GM19372 (cell line): ENCODE data around the gene RPLP2.

Source experiments
- ATAC-seq: cut with Tn5 transposase; IDR thresholded peaks from one replicate; pipeline ENCODE4 v1.9.1; 2021; ENCODE audit warnings: mild to moderate bottlenecking, low read depth, moderate library complexity; ENCODE audit not compliant: unreplicated experiment

Gene RPLP2

DNA sequence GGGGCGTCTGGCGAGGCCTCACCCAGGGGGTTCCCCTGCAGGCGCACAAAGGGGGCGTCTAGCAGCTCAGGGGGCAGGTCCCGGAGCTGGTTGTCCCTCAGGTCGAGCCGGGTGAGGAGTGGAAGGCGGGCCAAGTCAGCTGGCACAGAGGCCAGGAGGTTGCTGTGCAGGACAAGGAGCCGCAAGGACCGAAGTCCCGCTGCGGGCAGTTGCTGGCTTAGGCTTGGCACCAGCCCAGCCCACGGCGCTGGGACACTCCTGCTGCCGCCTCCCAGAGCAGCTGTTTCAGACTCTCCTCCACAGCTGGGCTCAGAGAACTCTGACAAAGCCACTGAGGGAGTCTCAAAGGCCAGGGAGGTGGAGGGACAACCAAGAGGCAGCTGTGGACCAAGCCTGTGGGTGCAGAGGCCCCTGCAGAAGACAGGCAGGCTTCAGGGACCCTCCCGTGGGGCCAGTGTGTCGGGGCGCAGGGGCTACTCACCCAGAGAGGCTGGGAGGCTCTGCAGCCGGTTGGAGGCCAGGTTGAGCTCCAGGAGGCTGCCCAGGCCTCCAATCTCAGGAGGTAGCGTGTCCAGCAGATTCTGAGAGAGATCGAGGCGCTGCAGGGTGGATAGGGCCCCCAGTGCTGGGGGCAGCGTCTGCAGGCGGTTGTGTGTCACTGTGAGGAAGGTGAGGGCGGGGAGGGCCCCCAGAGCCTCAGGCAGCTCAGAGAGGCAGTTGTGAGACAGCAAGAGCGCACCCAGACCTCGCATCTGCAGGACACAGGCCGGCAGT, 6.9 kb upstream of the RPLP2 start:
- no peak for ATAC-seq

DNA sequence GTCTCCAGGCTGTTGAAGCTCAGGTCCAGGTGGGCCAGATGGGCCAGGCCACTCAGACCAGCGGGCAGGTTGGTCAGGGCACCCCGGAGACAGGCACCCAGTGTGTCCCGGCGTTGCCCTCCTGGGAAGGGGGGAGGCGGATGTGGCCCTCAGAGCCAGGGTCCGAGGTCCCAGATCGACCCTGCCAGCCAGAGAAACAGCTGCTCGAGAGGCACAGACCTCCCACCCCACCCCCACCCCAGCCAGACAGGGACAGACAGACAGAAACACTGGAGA, 6.4 kb upstream of the RPLP2 start:
- no peak for ATAC-seq

DNA sequence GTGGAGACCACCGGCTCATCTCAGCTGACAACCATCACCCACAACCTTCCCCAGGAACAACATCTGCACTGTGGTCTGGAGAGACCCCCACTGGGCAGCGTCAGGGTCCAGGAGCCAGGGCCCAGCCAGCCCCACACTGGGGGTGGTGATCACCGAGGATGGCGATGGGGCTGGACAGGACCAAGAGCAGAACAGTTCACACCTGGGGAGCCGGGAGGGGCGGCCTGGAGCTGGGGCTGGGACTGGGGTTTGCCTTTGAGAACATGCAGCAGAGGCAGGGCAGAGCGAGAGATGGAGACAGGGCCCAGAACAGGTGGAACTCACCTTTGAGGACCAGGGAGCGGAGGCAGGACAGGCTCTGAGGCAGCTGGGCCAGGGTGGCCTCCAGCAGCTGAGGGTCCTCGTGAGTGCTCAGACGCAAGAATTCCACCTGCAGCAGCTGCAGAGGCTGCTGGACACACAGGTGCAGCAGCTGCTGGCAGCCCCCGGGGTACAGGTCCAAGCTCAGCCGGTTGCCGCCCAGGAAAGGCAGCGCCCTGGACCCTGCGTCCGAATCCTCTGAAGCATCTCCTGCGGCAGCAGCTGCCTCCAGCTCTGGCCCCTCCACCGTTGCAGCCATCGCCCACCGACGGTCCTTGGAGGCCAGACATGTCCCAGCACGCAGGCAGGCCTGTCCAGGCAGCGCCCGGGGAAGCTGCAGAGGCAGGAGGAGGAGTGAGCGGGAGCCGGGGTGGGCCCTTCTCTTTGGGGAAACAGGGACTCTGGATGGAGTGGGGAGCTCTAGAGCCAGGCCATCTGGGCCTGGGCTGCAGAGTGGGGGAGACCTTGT, 5.8 kb upstream of the RPLP2 start:
- ATAC-seq = no peak

DNA sequence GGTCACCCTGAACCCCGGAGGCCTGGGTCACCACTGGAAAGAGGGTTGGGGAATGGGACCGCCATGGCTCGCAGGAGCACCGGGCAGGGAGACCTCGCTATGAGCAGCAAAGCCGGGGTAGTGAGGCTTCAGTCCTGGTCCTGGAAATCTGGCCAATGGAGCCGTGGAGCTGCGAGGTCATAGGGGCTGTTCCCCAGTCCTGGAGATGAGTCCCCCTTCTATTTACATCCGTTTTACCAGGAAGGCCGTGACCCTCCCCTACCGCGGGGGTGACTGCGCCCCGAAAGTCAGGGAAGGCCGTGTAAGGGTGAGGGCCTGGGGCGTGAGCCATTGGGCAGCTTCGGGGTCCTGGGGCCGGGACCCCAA, 5.2 kb upstream of the RPLP2 start:
- no peak for ATAC-seq

DNA sequence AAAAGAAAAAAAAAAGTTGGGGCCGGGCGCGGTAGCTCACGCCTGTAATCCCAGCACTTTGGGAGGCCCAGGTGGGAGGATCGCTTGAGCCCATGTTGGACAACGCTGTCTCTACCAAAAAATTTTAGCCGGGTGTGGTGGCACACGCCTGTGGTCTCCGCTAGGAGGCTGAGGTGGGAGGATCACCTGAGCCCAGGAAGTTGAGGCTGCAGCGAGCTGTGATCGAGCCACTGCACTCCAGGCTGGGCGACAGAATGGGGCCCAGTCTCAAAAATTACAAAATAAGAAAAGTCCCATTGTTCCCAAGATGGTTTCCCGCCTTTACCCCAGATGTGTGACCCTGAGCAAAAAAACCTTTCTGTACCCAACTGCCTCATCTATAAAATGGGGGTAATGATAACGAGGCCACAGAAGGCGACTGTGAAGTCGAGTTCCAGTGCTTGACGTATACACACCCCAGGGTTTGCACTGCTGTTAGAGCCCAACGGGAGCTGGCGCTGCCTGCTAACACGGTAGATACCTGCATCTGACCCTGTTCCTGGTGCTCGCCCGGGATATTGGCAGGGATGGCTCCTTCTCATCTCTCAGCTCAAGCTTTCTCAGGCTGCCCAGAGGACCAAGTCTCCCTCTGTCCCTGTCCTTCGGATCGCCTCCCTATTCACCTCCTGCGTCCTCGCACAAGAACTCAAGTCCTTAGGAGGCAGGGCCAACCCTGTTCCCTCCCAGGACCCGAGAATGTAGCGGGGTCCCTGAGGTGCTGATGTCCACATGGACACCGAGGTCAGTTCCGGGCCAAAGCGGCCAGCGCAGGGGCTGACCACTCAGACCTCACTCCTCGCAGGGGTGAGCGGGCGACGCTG, 1.1 kb upstream of the RPLP2 start:
- ATAC-seq = no peak

DNA sequence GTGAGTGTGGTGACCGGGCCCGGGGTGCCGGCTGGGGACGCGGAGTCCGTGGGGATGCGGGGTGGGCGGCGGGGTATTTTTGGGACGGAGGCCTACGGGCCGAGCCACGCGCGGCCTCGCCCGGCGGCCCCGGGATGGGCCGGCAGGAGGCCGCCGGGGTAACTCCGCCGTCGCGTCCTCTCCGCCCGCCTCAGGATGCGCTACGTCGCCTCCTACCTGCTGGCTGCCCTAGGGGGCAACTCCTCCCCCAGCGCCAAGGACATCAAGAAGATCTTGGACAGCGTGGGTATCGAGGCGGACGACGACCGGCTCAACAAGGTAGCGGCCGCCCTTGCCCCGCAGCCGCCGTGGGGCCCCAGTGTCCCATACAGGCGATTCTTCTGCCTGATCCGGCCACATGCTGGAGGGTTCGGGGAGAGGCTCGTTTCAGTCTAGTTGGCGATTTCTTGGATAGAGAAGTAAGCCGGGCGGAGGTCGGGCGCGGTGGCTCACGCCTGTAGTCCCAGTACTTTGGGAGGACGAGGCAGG, 337 bp downstream of the RPLP2 start:
- peak; percentile 1 for ATAC-seq

DNA sequence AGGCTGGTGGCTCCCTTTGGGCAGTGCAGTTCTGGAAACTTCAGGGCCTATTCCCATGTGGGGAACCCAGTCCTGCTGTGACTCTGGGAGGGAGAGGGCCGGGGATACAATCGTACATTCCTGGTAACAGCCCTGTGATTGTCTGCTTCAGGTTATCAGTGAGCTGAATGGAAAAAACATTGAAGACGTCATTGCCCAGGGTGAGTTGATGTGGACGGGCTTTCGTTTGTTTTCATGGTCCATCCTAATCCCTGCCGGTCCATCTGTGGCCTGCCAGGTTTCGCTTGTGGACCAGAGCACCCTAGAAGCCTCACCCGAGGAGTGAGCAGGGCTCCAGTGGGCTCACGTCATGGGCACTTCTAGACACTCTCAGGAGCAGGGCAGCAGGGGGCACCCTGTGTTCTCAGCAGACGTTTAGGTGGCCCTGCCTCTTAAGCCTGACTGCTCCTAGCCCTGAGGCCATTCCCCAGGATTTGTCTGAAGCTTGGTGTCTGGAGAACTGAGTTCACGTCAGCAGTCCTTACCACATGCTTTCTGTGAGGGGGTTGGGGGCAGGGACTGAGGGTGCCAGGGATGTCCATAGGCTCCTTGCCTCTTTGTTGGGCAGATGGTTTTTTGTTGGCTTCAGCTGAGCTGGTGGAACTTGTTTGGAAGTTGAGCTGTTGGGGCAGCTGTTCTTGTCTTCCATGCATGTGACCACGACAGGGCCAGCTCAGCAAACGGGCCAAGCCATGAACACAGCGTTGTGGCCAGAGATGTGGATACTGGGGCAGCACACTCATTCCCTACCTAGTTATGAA, 1.9 kb downstream of the RPLP2 start:
- ATAC-seq = no peak

DNA sequence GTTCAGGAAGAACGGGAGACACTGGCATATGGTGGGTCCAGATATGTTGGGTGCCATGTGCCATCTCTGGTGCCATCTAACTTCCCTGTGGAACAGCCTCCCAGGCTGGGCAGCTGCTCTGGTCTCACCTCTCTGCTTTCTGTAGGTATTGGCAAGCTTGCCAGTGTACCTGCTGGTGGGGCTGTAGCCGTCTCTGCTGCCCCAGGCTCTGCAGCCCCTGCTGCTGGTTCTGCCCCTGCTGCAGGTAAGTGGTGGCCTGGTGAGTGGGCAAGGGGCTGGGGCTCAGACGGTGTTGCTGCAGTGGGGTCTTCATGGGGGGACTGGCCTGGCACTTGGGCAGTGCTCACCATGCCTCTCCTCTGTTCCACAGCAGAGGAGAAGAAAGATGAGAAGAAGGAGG, 2.6 kb downstream of the RPLP2 start:
- no peak for ATAC-seq

DNA sequence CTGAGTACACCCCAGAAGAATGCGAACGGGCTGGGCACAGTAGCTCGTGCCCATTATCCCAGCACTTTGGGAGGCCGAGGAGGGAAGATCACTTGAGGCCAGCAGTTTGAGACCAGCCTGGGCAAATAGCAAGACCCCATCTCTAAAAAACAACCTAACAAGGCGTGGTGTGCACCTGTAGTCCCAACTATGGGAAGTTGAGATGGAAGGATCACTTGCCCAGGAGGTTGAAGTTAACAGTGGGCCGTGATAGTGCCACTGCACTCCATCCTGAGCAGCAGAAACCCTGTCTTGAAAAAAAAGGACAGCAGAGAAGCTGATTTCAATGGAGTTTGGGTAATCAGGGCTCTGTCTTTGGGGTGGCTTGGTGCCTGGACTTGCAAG, 3.3 kb downstream of the RPLP2 start:
- no peak for ATAC-seq

DNA sequence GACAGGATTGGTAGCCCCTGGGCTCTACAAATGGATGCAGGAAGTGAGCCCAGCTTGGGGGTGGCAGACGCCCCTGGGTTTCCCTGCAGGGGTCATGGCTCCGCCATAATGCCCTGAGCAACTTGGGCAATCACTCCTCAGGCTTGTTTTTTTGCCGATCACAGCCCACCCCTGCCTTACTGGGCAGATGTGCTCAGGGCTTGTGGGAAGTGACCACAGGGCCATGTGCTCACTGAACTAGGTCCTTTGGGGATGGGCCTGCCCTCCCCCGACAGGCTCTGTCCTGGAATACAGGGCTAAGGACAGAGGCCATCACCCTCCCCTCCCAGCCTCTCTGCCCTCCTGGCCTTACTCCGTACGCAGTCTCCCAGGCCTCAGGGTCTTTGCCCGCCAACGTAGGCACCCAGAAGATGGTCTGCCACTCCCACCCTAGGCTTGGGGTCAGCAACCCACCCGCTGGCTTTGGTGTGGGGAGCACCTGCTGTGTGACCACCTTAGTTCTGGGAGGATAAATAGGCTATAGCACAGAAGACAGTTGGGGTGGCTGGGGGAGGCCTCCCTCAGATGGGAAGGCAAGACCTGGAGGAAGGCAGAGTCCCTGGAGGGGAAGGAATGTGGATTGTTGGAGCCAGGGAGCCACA, 3.8 kb downstream of the RPLP2 start:
- no peak for ATAC-seq

DNA sequence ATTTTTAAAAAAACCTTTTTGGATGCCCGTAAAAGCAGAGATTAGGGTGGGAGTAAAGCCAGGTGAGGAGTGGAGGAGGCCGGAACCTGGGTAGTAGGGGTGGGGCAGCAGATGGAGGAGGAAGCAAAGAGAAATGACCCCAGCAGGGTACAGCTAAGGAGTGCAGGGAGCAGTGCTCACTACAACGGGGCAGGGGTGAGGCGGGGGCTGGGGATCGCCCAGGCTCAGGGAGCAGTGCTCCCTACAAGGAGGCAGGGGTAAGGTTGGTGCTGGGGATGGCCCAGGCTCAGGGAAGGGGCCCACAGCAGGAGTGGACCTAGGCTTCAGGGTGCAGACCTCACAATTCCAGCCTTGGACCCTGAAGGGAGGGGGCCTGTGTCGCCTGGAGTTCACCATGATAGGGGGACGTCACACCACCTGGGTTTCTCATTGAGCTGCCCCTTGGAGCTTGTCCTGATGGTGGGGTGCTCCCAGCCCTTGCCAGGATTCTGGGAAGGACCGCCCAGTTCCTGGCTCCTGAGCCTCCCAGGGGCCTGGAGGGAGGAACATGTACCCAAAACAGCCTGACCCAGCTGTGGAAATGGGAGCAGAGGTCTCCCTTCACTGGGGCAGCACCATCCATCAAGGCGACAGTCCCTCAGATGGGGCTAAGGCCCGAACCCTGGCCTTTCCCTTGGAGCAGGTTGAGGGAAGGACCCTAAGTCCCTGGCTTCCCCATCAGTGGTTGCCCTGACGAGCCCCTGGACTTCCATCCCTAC, 6.1 kb downstream of the RPLP2 start:
- no peak for ATAC-seq

DNA sequence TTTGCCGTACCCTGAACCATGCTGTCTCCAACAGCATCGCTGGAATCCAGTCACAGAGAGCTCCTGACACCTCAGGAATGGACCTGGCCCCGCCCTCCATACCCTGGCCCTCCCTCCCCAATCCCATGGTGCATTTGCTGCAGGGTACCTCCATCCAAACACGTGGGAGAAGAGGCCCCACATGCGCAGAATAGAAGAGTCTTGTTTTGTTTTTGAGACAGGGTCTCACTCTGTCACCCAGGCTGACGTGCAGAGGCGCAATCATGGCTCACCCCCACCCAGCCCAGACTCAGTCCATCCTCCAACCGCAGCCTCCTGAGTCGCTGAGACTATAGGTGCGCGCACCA, 6.6 kb downstream of the RPLP2 start:
- ATAC-seq = no peak

DNA sequence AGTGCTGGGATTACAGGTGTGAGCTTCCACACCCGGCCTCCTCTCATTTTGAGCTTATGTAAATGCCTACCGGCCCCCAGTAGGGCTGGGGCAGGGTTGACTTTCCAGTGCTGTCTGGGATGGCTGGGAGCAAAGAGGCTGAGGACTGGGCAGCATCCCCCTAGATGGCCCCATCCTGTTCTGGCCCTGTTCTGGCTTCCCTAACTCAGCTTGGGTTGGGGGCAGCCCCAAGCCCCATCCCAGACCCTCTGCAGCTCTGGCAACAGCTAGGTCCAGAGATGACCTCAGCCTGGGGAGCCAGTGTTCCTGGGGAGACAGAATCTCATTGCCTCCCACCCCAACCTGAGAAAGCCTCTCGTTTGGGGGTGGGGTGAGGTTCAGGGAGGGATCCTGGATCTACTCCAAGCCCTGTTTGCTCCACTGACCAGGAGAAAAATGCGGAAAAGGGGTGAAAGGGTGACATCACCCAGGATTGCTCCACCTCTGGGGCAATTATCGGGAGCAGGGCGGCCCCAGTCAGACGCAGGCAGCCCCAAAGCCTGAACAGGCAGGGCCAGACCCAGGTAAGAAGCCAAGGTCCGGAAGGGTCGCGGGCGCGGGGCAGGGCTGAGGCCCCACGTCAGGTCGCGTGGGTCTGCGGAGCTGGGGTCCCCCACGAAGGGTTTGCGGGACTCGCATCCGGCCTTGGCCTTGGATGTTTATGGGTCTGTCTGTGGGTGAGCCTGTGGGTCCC, 8.8 kb downstream of the RPLP2 start, which contains the start of gene PNPLA2:
PNPLA2 (plus strand) TSS at position 519 of the 733 bp plus-strand sequence. CDS start 805 bp downstream, outside the sequence.
- no peak for ATAC-seq

DNA sequence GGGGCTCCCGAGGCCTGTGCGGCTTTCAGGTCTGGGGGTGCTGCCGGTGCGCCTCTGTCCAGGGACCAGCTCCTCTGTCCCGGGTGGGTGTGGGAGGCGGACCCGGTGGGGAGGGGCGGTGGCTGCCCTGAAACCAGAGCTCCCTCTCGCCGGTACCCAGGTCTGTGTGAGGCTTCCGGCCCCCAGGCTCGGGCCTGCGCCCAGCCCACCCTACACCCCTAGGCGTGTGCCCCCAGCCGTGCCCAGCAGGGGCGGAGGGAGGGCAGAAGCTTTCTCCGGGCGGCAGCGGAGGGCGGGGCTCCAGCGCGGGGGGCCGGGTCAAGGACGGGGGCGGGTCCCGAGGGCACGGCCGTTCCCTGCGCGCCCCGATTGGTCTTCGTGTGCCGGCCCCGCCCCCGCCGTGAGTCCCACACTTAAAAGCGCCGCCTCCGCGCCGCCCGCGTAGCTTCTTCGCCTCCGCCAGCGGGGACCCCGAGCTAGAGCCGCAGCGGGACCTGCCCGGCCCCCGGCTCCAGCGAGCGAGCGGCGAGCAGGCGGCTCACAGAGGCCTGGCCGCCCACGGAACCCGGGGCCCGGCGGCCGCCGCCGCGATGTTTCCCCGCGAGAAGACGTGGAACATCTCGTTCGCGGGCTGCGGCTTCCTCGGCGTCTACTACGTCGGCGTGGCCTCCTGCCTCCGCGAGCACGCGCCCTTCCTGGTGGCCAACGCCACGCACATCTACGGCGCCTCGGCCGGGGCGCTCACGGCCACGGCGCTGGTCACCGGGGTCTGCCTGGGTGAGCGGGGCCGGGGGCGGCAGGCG, 9.6 kb downstream of the RPLP2 start:
- ATAC-seq = peak; percentile 60

DNA sequence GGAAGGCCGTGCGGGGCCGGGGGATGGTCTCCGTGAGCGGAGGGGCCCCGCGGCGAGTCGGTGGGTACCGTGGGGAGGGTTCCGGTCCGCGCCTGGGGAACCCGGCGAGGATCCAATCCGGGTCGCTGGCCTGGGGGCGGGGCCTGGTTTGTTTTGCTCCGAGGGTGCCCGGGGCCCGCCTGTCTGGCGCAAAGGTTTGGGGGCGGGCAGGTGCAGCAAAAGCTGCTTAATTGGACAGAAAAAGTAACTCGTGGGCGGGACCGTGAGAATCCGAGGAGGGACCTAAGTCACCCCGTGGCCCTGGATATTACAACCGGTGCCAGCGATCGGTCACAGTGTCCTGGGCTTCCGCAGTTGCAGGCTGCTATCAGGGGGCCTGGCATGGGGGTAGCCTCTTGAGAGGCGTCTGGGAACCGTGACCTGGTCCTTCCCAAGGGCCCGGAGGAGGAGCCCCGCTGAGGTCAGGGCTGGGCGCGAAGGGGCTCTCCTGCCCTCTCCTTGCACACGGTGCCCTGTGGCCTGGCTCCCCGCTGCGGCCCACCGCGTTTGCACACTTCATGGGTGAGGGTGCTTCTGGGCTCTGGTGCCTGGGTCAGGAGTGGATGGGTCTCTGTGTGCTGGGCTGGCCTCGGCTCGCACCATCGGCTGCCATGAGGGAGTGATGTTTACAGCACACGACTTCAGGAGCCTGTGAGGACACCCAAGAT, 10.3 kb downstream of the RPLP2 start:
- ATAC-seq = peak; percentile 64

DNA sequence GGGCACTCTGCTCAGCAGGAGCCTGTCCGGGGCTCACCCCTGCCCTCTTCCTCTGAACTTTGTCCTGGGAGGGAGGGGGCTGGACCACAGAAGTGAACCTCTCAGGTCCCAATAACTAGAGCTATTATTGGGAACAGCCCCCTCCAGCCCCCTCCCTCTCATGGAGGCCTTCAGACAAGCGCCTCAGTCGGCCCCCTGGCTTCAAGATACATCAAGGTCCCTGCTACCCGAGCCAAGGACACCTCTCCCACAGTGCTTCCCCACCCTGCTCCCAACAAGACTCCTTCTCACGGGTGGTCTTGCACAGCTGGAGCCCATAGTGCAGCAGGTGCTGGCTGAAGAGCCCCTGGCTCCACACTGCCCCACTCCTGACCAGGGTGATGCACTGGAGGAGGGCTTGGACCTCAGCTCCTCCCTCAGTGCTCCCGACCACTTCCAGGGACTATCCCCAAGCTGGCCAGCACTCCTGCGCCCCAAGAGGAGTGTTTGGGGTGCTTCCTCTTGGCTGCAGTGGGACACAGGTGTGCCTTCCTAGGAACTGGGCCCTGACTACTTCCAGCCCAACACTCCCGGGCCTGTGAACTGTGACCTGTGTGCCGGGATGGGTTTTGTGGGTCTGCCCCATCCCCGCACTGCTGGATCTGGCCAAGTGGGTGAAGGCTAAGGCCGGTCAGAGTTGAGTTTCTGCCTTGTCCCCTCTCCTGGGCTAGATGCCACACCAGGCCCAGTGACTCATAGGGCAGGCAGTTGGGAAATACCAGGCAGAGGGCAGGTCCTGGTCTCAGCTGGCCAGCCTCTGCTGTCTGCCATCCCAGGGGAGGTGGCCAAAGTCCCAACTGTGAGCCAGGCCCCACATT, 11.1 kb downstream of the RPLP2 start:
- no peak for ATAC-seq
